NT2/D1 (cell line): Measurements from ENCODE around the gene CCDC85C.

Experiments
- YY1 ChIP-seq: IDR thresholded peaks from 2 replicates; pipeline ENCODE4 v1.6.1; 2011; ENCODE audit not compliant: insufficient read length, insufficient read depth
- ZNF274 ChIP-seq: IDR thresholded peaks from 2 replicates; pipeline ENCODE4 v1.6.1; 2011; ENCODE audit warnings: mild to moderate bottlenecking, low read depth, low read length

DNA sequence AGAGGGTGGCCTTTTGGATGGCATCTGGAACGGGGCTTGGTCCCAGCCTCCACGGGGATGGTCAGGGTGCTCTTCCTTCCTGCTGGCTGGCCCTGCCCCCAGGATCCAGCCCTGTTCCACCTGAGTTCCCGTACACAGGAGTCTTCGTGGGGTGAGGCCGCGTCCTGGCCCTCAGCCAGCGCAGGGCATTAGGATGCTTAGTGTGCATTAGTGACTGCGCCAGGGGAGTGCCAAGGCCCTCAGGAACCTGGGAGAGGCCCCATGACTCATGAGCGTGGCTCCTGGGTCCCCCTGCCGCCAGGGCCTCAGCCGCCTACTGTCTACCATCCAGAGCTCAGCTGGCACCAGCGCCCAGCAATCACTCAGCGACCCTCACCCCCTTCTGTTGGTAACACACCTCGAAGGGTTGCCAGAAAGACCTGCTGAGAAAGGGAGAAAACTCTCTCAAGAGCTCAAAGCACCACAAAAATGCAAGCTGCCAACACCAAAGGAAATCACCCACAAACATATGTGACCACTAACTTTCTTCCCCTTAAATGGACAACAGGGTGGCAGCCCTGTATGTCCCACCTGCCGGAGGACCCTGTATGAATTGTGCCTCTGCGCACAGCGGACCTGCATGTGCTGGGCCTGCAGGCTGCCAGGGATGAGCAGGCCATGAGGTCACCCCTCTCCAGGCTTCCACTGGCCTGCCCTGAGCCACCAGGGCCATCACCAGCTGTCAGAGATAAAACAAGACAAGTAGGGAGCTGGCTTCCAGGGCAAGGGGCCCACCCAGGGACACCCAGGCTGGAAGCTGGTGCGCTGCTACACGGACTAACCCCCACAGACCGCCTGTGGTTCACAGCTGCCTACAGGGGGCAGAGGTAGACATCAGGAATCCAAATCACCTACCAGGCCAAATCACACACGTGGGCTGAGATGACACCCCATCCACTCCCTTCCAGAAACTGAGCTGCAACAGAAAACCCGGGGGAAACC, 28.7 kb downstream of the CCDC85C start:
- no peak for TF ChIP-seq YY1
- no peak for TF ChIP-seq ZNF274
